Stimulated activated CD4-positive, alpha-beta T cell treated with anti-CD3 and anti-CD28 coated beads, TNF-alpha, amount 100 ng/mL, for 24 hours (primary cell): ENCODE measurements around the gene SCAMP4.
A peak's percentile ranks its signal among the peaks of the same experiment; 100 is the strongest.

ENCODE experiments used
- DNase-seq, 3 experiments: peaks; one replicate each; pipeline ENCODE4 v3.0.0-alpha.2; 2020; ENCODE audit warnings: low read depth in 3 of 3

The SCAMP4 gene

DNA sequence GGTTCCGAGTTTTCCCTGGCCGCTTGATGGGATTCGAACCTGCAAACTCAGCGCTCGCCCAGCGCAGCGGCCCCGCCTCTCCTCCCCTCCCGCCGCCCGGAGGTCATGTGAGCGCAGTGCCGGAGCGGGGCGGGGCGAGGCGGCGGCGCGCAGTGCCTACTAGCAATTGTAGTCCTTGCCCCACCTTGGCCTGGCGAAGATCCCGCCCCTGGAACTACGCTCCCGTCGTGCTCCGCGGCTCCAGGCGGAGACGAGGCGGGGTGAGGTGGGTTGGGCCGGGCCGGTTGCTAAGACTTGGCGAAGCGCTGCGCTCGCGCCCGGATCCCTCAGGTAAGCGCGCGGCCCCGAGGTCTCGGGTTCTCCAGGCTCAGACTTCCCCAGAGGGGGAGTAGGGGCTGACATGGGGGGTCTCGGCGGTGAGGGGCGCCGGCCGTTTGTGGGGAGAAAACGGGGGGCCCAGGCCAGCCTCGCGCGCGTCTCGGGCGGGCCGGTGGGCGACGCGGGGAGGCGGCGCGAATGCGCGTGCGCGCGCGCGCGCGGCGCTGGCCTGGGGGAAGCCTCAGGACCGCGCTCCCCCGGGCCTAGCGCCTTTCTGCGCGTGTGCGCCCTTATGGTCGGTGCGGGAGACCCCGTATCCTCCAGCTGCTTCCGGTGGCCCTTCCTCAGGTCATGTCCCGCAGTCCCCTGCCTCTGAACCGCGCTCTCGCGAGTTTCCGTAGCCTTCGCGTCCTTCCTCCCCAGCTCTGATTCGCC, at the start of gene SCAMP4, which contains the start of gene ADAT3:
Gene SCAMP4 (plus strand): TSS at position 290 of the 753 bp plus-strand sequence. CDS start 9,621 bp downstream, outside the sequence.
Gene ADAT3 (plus strand): TSS at position 290 of the 753 bp plus-strand sequence. CDS start 6,649 bp downstream, outside the sequence.
- peak; percentile 94 to 99 (median 96) for DNase-seq

DNA sequence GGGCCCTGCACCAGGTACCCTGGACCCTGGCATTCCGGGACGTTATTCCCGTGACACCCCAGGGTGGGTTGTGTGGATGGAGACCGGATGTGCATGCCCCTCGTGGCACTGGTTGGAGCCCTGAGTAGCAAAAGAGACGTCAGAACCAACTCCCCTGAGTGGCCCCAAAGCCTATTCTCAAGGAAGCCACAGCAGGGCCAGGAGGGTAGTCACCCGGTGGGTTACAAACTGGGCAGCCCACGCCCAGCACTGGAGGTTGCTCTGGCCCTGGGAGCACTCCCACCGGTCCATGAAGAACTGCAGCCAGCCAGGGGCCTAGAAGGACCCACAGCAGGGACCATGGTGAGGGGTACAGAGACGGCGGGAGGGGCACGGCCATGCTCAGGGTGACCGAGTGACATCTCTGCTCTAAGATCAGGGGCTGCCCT, 49.4 kb upstream of the SCAMP4 start:
- peak in 1 of 3 experiments; percentile 40 for DNase-seq

DNA sequence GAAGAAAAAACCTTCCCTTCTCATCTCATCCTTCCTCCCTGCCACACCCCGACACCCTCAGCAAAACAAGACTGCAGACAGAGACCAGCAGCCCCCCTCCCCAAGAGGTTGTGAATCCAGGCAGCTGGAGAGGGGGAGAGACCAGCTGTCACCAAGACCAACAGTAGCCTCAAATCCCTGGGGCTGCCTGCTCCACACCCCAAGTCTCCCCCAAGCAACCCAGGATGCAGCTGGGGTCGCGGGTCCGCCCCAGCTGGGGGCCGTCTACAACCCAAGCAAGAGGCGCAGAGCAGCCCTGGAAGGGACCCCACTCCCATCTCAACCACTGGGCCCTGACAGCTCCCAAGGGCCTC, 48.9 kb upstream of the SCAMP4 start:
- no peak for DNase-seq

- peak in 1 of 3 experiments; percentile 61 for DNase-seq
These were observed 48.2 kb upstream of the SCAMP4 start for GRCh38 chr19:1856698-1857603.

GRCh38 chr19:1857648-1858326, 47.4 kb upstream of the SCAMP4 start:
- DNase-seq, result no peak

DNA sequence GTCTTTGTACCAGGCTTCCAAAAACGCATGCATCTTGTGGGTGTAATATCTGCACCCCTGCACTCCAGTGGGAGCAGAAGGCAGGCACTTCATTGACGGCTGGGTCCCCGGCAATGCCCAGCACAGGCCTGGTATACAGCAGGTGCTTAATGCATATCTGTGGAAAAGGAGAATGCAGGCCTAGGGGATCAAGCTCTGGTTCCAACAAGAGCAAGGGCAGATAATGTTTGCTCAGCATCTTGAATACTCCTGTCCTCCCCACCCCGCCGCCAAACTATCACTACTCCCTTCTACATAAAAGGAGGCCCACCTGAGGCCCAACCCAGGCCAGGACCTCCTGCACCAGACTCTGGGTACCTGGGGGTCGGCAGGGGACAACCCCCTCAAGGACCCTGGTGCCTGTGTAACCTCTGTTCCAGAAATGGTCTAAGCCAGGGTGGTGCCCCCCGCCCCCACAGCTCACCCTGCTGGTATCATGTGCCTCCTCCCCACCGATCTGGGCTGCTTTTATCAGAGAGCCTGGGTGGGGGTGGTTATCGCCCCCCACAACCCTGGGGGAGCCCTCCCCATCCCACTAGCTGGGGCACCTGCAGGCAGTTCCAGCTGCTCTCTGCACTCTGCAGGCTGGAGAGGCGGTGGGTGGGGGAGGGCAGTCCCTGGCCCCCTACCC, 46.7 kb upstream of the SCAMP4 start:
- DNase-seq, result no peak

GRCh38 chr19:1859331-1859781, 45.8 kb upstream of the SCAMP4 start:
- no peak for DNase-seq

DNA sequence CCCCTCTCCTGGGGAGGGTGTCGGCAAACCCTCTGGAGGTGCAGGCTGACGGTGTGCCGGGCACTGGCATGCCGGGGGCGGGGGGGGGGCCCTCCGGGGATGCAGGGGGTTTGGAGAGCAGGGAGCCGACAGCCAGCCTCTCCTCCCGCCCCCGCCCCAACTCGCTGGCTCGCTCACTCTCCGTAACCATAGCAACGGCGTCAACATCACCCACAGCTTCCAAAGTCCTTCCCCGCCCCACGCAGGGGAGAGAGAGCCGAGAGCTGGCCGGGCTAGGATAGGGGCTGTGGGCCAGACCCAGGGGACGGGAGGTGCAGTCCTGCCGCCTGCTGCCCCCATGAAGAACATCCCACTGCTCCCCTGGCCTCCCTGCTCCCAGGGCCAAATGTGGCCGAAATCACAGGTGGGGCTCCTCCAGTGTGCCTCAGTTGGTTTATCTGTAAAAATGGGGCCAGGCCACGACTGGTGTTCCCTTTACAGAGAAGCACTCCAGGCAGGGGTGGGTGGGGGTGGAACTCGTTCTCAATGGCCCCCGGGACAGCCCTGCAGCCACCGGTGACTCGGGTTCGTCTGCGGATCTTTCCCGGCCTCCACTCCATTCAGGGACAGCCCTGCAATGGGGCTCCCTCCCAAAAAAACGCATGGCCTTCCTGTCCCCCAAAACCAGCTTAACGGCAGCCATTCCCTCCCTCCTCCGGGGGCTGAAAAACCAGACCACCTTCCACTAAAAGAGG, 45.0 kb upstream of the SCAMP4 start:
- DNase-seq, result peak in 1 of 3 experiments; percentile 50

DNA sequence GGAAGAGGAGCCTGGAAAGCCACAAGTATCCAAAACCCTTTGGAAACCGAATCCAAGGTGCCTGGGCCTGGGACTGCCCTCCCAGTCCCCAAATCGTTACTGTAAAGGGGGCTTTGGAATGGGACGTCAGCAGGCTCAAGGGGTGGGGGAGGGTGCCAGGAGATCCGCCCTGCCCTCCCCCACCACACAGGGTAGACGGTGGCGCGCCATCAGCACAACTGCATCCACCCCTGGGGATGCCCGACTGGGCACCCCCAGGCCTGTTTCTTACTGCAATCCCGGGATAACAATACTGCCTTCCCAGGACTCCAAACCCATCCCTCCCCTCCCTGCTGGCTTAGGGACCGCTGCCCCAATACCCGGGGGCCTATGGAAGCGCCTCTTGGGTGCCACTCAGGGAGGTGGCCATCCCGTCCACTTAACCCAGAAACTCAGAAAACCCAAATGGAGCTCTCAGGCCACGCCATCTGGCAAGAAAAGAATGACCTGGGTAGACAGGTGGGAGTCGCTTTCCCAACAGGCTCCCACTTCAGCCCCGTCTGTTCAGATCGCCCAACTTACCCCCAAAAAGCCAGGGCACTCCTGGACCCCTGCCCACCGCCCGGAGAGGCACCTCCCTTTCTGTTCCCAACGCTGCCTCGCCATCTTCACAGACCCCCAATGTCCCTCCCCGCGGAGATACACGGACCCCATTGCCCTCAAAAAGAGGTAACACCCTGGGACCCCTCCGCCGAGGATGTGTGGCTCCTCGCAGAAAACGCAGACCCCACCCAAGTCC, 44.2 kb upstream of the SCAMP4 start:
- no peak for DNase-seq

GRCh38 chr19:1861599-1862031, 43.6 kb upstream of the SCAMP4 start:
- no peak for DNase-seq

- DNase-seq, result no peak
These were observed 43.2 kb upstream of the SCAMP4 start for GRCh38 chr19:1862068-1862423.

DNA sequence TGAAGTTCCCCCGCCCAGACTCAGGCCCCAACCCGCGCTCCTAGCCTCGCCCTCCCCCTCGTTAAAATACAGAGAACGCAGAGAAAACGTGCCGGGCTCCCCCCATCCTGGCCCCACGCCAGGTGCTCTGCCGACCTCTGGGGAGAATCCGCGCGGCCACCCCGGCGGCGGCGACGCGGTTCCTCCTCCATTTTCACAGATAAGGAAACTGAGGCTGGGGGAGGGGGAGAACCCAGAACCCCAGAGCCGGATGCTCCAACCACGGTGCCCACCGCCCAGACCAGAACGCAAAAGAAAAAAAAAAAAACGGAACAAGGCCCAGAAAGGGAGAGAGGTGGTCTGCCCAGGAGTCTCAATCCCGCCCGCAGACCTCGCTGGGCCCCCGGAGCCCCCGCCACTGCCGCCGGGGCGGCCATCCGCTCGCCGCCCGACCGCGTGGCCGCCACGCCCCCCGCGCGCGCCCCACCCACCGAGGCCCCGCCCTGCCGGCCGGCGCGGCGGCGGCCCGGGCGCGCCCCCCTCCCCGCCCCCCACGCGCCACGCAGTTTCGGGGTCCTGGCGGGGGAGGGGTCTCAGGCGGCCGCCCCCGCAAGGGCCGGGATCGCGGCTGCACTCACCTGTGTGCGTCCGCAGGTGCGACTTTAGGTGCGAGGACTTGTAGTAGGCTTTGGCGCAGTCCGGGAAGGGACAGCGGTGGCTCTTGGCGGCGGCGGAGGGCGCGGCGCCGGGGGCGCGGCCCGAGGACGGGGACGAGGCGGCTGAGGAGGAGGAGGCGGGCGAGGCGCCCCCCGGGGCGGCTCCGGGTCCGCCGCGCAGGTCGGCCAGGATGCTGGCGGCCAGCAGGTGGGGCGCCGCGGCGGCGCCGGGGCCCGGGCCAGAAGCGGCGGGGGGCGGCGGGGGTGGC, 42.5 kb upstream of the SCAMP4 start:
- peak in 1 of 3 experiments; percentile 51 for DNase-seq

DNA sequence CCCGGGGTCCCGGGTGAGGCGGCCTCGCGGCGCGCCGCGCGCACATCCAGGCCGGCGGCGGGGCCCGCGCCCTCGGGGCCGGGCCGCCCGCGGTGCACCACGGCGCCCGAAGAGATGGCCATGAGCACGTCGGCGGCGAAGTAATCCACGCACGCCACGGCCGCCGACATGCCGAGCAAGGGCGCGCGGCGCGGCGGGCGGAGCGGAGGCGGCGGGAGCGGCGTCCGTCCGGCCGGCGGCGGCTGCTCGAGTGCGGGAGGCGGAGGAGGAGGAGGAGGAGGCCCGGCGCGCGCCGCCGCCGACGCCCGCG, 41.9 kb upstream of the SCAMP4 start, which contains the start of gene KLF16:
Gene KLF16 (minus strand): TSS at position 252 of the 310 bp plus-strand sequence. CDS start 82 bp downstream, at position 170.
- DNase-seq, result no peak

DNA sequence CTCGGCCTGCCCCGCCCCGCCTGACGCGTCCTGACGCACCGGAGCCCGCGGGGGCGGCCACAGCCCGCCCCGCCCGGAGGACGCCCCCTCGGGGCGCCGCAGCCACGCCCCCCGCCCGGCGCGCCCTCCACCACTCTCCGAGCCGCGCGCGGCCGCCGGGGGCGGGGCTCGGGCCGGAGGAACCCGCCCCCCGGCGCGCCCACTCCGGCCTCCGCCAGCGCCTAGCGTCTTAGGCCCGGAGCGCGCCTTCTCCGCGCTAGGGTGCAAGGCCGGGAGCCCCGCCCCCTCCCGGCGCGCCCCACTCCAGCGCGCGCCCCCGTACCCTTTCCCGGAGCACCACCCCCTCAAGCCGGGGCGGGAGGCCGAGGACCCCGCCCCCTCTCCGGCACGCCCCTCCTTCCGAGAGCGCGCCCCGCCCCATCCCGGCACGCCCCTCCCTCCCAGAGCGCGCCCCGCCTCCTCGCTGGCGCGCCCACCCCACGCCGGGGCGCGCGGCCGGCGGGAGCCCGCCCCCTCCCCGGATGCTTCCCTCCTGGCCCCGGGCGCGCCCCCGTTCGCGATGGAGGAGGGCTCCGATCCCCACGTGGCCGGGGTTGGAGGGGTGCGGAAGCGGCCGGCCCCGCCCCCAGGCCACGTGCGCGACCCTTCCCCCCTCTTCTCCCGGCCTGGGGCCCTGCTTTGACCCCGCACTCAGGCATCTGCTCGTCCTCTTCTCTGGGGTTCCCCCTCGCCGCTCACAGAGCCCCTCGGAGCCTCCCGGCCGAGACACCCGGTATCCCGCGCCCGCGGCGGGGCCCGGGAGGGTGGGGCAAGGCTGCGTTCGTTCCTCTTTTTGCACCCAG, 41.3 kb upstream of the SCAMP4 start:
- peak; percentile 83 to 93 (median 92) for DNase-seq

GRCh38 chr19:1864480-1865171, 40.6 kb upstream of the SCAMP4 start:
- peak in 2 of 3 experiments; percentile 46 to 62 for DNase-seq

DNA sequence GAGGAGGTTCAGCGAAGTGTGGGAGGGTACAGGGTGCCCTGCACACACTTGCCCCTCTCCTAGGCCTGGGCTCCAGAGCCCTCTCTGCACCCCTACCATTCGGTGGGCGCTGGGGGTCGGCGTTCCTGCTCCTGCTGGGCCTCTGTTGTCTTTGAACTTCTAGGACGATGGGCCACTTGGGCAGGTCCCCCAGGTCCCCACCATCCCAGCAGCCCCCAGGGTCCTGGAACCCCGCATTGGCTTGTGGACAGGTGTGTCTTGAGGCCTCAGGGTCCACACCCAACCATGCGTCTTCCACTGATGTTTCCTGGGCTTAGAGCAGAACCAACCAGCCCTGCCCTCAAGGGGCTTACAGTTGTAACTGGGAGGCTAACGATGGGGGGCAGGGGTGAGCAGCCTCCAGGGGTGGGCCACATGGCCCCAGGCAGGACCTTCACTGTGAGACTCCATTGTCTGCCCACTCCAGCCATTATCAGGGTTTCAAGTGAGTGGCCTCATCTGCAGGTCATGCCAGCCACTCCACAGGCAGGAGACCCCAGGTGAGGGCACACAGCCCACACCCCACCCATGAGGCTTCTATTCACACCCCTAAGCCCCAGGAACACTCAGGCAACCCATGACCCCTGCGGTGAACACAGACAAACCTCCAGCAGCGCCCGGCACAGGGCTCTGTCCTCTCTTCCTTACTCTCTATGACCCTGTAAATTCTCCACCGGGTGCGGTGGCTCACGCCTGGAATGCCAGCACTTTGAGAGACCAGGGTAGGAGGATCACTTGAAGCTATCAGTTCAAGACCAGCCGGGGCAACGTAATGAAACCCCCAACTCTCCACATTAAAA, 39.8 kb upstream of the SCAMP4 start:
- no peak for DNase-seq
